SIG-M5 treated with dmso at 0.1 percent for 504 hours (cell line): Measurements from ENCODE around the gene MB21D2.

Experiments
- DNase-seq: peaks from one replicate; lab custom pipeline; 2025; ENCODE audit not compliant: unreplicated experiment; lab: John Stamatoyannopoulos, UW

Gene MB21D2

GRCh38 chr3:192923731-192924130 is 6.1 kb upstream of the MB21D2 start:
- DNase-seq, result no peak

DNA sequence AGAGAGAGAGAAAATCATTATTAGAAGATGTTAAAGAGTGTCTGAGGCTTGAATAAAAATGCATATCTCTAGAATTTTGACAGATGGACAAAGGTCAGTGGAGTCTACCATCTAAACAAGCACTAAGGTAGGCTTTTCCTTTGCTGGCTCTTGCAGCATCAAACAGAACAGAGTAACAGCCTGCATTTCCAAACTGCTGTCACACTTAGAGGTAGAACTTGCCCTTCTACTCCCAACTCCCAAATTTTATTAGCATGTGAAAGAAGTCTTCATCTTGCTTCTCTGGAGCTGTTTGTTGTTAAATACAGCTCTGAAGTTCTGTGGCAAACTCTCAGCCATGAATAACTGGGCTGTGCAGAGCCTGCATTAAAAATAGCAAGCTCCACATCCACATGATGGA is 4.1 kb upstream of the MB21D2 start:
- no peak for DNase-seq

GRCh38 chr3:192920411-192920810 is 2.8 kb upstream of the MB21D2 start:
- DNase-seq, result no peak

GRCh38 chr3:192919901-192920300 is 2.2 kb upstream of the MB21D2 start:
- DNase-seq, result no peak

DNA sequence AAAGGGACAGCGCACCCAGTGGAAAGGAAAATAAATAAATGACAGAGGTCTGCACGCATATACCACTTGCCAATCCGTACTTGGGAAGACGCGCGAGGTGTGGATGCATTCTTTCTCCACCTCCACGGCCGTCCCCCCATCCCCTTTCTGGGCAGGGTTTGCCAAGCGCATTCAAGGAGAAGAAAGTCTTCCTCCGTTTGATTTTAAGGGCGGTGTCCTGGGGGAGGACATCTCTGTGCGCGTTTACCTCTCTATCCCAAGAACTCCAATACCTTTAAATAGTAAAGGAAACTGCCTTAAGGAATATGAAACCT is 576 bp upstream of the MB21D2 start:
- DNase-seq, result no peak

- DNase-seq, result peak; percentile 22
Observed at GRCh38 chr3:192917028-192917403, 640 bp downstream of the MB21D2 start.

- DNase-seq, result peak; percentile 13
Observed at GRCh38 chr3:192916371-192917027, 1.2 kb downstream of the MB21D2 start.

- DNase-seq, result no peak
Observed at GRCh38 chr3:192915722-192916121, 1.9 kb downstream of the MB21D2 start.

DNA sequence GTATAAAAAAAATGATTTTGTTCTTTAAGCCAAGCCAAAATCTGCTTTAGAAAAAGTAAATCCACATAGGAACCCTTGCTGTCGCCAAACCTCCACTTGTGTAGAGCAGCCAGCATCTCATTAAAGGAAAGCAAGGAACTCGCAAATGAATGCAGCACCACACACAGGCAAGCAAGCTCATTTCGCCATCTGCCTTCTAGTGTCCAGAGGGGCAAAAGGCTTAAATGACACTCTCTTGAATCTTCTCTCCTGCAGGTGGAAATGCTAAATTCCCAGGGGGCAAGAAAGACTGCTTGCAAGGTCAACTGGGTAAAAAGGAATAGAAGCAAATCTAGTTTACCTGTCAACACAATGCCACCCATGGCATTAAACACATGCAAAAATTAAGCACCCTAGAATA is 2.4 kb downstream of the MB21D2 start:
- DNase-seq, result peak; percentile 36

DNA sequence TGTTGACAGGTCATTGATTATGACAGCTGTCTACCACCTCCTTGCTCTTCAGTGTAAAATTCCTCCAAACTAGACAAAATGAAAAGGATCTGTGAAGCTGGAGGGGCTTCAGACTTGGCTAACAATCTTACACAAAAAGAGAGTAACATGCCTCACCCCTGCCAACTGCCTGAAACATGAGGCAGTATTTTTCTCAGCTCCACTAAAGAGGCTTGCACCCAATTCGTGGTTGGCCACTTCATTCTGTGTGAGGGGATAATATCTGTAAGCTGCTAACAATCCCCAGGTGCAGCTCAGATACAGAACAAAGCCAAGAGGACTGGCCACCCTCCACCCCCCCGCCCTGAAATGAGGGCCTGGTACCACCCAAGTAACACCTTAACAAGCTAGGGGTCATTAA is 2.8 kb downstream of the MB21D2 start:
- no peak for DNase-seq

DNA sequence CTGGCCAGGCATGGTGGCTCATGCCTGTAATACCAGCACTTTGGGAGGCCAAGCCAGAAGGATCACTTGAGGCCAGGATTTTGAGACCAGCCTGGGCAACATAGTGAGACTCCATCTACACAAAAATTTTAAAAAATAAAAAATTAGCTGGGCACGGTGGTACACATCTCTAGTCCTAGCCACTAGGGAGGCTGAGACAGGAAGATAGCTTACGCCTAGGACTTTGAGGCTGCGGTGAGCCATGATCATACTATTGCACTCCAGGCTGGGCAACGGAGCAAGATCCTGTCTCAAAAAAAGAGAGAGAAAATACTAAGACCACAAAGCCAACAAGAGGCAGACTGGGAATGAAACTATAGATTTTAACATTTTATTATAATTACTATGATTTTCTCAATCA is 4.1 kb downstream of the MB21D2 start:
- no peak for DNase-seq

- no peak for DNase-seq
Observed at GRCh38 chr3:192911293-192911692, 6.4 kb downstream of the MB21D2 start.

DNA sequence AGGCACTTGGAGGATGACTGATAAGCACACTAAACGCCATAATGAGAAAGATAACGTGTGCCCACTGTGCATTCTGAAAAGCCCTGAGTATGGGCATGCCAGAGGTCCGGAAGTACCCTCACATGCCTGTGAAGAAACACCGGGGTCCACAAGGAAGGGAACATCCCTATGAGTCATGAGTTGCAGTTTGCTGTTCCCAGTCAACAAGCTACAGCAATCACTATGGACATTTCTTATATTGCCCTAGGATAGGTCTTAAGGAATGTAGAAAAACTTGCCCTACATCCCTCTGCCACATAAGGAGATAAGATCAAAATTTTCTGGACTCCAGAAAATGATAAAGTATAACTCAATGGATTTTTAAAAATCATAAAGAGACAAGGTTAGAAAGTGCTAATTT is 9.9 kb downstream of the MB21D2 start:
- DNase-seq, result peak; percentile 72

GRCh38 chr3:192906940-192907339 is 10.7 kb downstream of the MB21D2 start:
- DNase-seq, result peak; percentile 27

GRCh38 chr3:192905980-192906678 is 11.5 kb downstream of the MB21D2 start:
- DNase-seq, result no peak

- DNase-seq, result no peak
Observed at GRCh38 chr3:192904632-192905289, 12.9 kb downstream of the MB21D2 start.

- no peak for DNase-seq
Observed at GRCh38 chr3:192902549-192902948, 15.1 kb downstream of the MB21D2 start.

GRCh38 chr3:192901435-192901834 is 16.2 kb downstream of the MB21D2 start:
- DNase-seq, result no peak

GRCh38 chr3:192899540-192899982 is 18.1 kb downstream of the MB21D2 start:
- DNase-seq, result no peak

GRCh38 chr3:192897005-192897404 is 20.7 kb downstream of the MB21D2 start:
- DNase-seq, result peak; percentile 79

DNA sequence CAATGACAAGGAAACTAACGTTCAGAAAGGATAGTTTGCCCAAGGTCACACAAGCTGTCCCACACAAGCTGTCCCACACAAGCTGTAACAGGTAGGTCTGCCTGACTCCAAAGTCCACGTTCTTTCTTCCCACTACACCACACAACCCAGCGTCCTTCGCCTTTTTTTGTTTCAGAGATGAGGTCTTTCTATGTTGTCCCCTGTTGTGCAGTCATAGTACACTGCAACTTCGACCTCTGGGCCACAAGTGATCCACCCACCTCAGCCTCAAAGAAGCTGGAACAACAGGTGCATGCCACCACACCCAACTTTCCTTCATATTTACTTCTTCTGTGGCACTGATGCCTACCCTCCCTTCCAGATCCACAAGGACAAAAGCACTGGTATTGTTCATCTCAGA is 21.4 kb downstream of the MB21D2 start:
- DNase-seq, result no peak

DNA sequence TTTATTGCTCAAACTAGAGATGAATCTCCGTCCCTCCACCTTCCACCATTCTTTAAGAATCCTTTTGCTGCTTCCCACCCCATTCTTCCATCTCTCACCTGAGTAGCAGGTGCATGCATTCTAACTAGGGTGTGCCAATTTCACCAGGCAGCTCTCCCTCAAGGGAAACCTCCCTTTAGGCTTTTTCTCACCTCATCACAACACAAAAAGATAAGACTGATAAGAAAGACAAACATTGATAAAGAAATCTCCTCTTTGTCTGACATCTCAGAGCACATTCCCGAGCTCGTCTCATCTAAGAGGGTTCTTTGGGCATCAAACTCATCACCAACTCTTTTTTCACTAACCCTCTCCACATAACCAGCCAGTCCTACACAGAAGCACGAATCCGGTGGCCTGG is 23.0 kb downstream of the MB21D2 start:
- DNase-seq, result no peak
